Fibroblast of the aortic adventitia (primary cell): Measurements from ENCODE around the gene MAML3. TPM values are rescaled to one million over a fixed set of nuclear protein-coding genes. Genes with fewer than 3 reads are reported as not detected.

Source experiments
- DNase-seq: peaks from one replicate; pipeline ENCODE4 v3.0.0-alpha.2; 2010; ENCODE audit warnings: low read depth
- H3K4me3 ChIP-seq: 2 replicates; pipeline ENCODE4 v1.5.1; 2011; ENCODE audit warnings: low read depth, mild to moderate bottlenecking, control low read depth, low read length, moderate library complexity
- CTCF ChIP-seq: IDR thresholded peaks from 2 replicates; pipeline ENCODE4 v1.5.1; 2011; ENCODE audit warnings: mild to moderate bottlenecking, low read length, control low read depth, inconsistent platforms; ENCODE audit not compliant: insufficient read depth
- total RNA-seq: library from RNA; depleted of rRNA; stranded (reverse); fragments of >200 nt; gene quantifications from 2 replicates; pipeline ENCODE4 v1.2.3, GENCODE V29; 2012; ENCODE audit warnings: low replicate concordance

Gene MAML3
- total RNA-seq, 1 donor = 4.6 TPM

GRCh38 chr4:139794158-139794954 lies 359.6 kb downstream of the MAML3 start:
- no peak overlapping the region for H3K4me3 ChIP-seq
- DNase-seq = peak; percentile 81
- no peak for TF ChIP-seq CTCF

- no peak for TF ChIP-seq CTCF
- no peak overlapping the region for H3K4me3 ChIP-seq
- no peak for DNase-seq
Measured at GRCh38 chr4:139791681-139792080, 362.3 kb downstream of the MAML3 start.

- DNase-seq = no peak
- no peak for TF ChIP-seq CTCF
- H3K4me3 ChIP-seq = no peak overlapping the region
Measured at GRCh38 chr4:139790291-139790690, 363.7 kb downstream of the MAML3 start.

GRCh38 chr4:139789096-139789654 lies 364.8 kb downstream of the MAML3 start:
- no peak overlapping the region for H3K4me3 ChIP-seq
- no peak for DNase-seq
- no peak for TF ChIP-seq CTCF

- TF ChIP-seq CTCF = no peak
- no peak overlapping the region for H3K4me3 ChIP-seq
Measured at GRCh38 chr4:139786494-139787354, 367.3 kb downstream of the MAML3 start.

GRCh38 chr4:139785356-139785755 lies 368.6 kb downstream of the MAML3 start:
- DNase-seq = no peak
- H3K4me3 ChIP-seq = no peak overlapping the region
- no peak for TF ChIP-seq CTCF

More at GRCh38 chr4:139786494-139787354, 367.3 kb downstream of the MAML3 start:
- DNase-seq = no peak
